WTC11 (cell line): ENCODE results near the gene CCN6. TPM values are rescaled to one million over a fixed set of nuclear protein-coding genes. Genes with fewer than 3 reads are reported as not detected.

ENCODE experiments used
- ATAC-seq: fragments of 200-7000 bp; cut with Tn5 transposase; 2 replicates; pipeline ENCODE4 v1.10.0; 2021; ENCODE audit warnings: mild to moderate bottlenecking, moderate library complexity
- CTCF ChIA-PET: fragments of 300-600 bp; sonication (Branson Sonifier 250); formaldehyde crosslinking; loops from one replicate; lab custom pipeline; 2021; ENCODE audit warnings: antibody characterized with exemption; lab: Charles Lee
- POLR2A ChIA-PET: fragments of 350-600 bp; sonication (Branson Sonifier 250); formaldehyde crosslinking; loops from one replicate; lab custom pipeline; 2021; ENCODE audit warnings: antibody characterized with exemption; lab: Charles Lee
- DNase-seq: peaks from one replicate; pipeline ENCODE4 v3.0.0; 2021; ENCODE audit warnings: low spot score
- H3K27ac Mint-ChIP-seq: 2 replicates; pipeline ENCODE4 v1.8.0; 2021; ENCODE audit warnings: mixed read lengths
- H3K27me3 Mint-ChIP-seq: 2 replicates; pipeline ENCODE4 v1.8.0; 2021; ENCODE audit warnings: low read depth, mild to moderate bottlenecking, moderate library complexity, mixed read lengths
- H3K36me3 Mint-ChIP-seq: 2 replicates; pipeline ENCODE4 v1.8.0; 2021; ENCODE audit warnings: mixed read lengths
- H3K4me1 Mint-ChIP-seq: 2 replicates; pipeline ENCODE4 v1.8.0; 2022; ENCODE audit warnings: mixed read lengths
- H3K4me3 Mint-ChIP-seq: 2 replicates; pipeline ENCODE4 v1.8.0; 2021; ENCODE audit warnings: mild to moderate bottlenecking, moderate library complexity, mixed read lengths
- H3K9me3 Mint-ChIP-seq: 2 replicates; pipeline ENCODE4 v1.8.0; 2021; ENCODE audit warnings: mixed read lengths
- ATF2 ChIP-seq: sonication (generic); formaldehyde crosslinking; IDR thresholded peaks from 2 replicates; pipeline ENCODE4 v1.8.1; 2022; ENCODE audit warnings: low read depth, missing genetic modification reagents, borderline replicate concordance
- ATF6 ChIP-seq: sonication (generic); formaldehyde crosslinking; IDR thresholded peaks from 2 replicates; pipeline ENCODE4 v1.8.1; 2023; ENCODE audit warnings: mild to moderate bottlenecking, missing genetic modification reagents
- FOXP1 ChIP-seq: sonication (generic); formaldehyde crosslinking; IDR thresholded peaks from 2 replicates; pipeline ENCODE4 v1.8.0; 2022; ENCODE audit warnings: missing genetic modification reagents, mild to moderate bottlenecking, moderate library complexity, borderline replicate concordance
- HMGXB4 ChIP-seq: sonication (generic); formaldehyde crosslinking; IDR thresholded peaks from 2 replicates; pipeline ENCODE4 v1.8.1; 2023; ENCODE audit warnings: mild to moderate bottlenecking, moderate library complexity, missing genetic modification reagents
- MAX ChIP-seq: sonication (generic); formaldehyde crosslinking; IDR thresholded peaks from 2 replicates; pipeline ENCODE4 v1.8.0; 2022; ENCODE audit warnings: mild to moderate bottlenecking, missing genetic modification reagents
- MXD4 ChIP-seq: fragments of 250-450 bp; sonication (Bioruptor Pico); IDR thresholded peaks from 2 replicates; pipeline ENCODE4 v1.8.0; 2021; ENCODE audit warnings: mild to moderate bottlenecking, moderate library complexity, borderline replicate concordance
- NR2C2 ChIP-seq: sonication (generic); formaldehyde crosslinking; IDR thresholded peaks from 2 replicates; pipeline ENCODE4 v1.8.0; 2022; ENCODE audit warnings: mild to moderate bottlenecking, missing genetic modification reagents
- PRDM15 ChIP-seq: sonication (generic); formaldehyde crosslinking; IDR thresholded peaks from 2 replicates; pipeline ENCODE4 v1.8.0; 2022; ENCODE audit warnings: missing genetic modification reagents
- PREB ChIP-seq: sonication (generic); formaldehyde crosslinking; IDR thresholded peaks from 2 replicates; pipeline ENCODE4 v1.8.1; 2022; ENCODE audit warnings: mild to moderate bottlenecking, missing genetic modification reagents, moderate library complexity, borderline replicate concordance
- RORB ChIP-seq: fragments of 250-450 bp; sonication (Bioruptor Pico); IDR thresholded peaks from 2 replicates; pipeline ENCODE4 v1.9.0; 2021; ENCODE audit warnings: mild to moderate bottlenecking
- SMAD4 ChIP-seq: sonication (generic); formaldehyde crosslinking; IDR thresholded peaks from 2 replicates; pipeline ENCODE4 v1.8.0; 2022; ENCODE audit warnings: mild to moderate bottlenecking, missing genetic modification reagents
- ZNF121 ChIP-seq: sonication (generic); formaldehyde crosslinking; IDR thresholded peaks from 2 replicates; pipeline ENCODE4 v1.8.0; 2023; ENCODE audit warnings: missing genetic modification reagents
- ZNF263 ChIP-seq: sonication (generic); formaldehyde crosslinking; IDR thresholded peaks from 2 replicates; pipeline ENCODE4 v1.8.1; 2022; ENCODE audit warnings: low read depth, mild to moderate bottlenecking, moderate library complexity, missing genetic modification reagents
- ZNF423 ChIP-seq: fragments of 250-450 bp; sonication (Bioruptor Pico); IDR thresholded peaks from 2 replicates; pipeline ENCODE4 v2.1.2; 2022; ENCODE audit warnings: mild to moderate bottlenecking, moderate library complexity
- ZSCAN18 ChIP-seq: fragments of 250-450 bp; sonication (Bioruptor Pico); IDR thresholded peaks from 2 replicates; pipeline ENCODE4 v2.1.2; 2022; ENCODE audit warnings: mild to moderate bottlenecking, moderate library complexity
- total RNA-seq: library from RNA; stranded (reverse); gene quantifications from 3 replicates; pipeline ENCODE4 v1.2.3, GENCODE V29; 2021

The CCN6 gene
- total RNA-seq, 1 experiment from 2014 or later, result not detected

GRCh38 chr6:112061605-112062004, 7.7 kb downstream of the CCN6 start:
- Mint-ChIP-seq H3K27me3 (no peaks in the 10 kb centered on the region), H3K27ac (no peak overlapping the region), H3K4me1 (no peaks in the 10 kb centered on the region), H3K4me3 (no peak overlapping the region), H3K9me3 (no peaks in the 10 kb centered on the region), H3K36me3 (no peaks in the 10 kb centered on the region)
- CTCF ChIA-PET, result interaction anchor here (1.5 kb wide), 1 partner anchor 54 kb away, joined by 3 read pairs; no protein-coding TSS in a partner anchor
- ATAC-seq (no peak), DNase-seq (no peak)
- no peak for TF ChIP-seq SMAD4 (CRISPR knock-in tag)
- no peak for TF ChIP-seq ZSCAN18 (CRISPR knock-in tag)
- TF ChIP-seq FOXP1 (CRISPR knock-in tag), result no peak
- TF ChIP-seq HMGXB4 (CRISPR knock-in tag), result no peak
- TF ChIP-seq ZNF121 (CRISPR knock-in tag), result no peak
- no peak for TF ChIP-seq MAX (CRISPR knock-in tag)
- no peak for TF ChIP-seq RORB (CRISPR knock-in tag)
- no peak for TF ChIP-seq PRDM15
- no peak for TF ChIP-seq PREB (CRISPR knock-in tag)
- TF ChIP-seq ATF2 (CRISPR knock-in tag), result no peak
- no peak for TF ChIP-seq ZNF423 (CRISPR knock-in tag)
- no peak for TF ChIP-seq ATF6
- no peak for TF ChIP-seq ZNF263 (CRISPR knock-in tag)
- TF ChIP-seq NR2C2, result no peak
- no peak for TF ChIP-seq MXD4
- POLR2A ChIA-PET, result no interaction called here
